Measurements from ENCODE around the gene FKBP15.

DNA sequence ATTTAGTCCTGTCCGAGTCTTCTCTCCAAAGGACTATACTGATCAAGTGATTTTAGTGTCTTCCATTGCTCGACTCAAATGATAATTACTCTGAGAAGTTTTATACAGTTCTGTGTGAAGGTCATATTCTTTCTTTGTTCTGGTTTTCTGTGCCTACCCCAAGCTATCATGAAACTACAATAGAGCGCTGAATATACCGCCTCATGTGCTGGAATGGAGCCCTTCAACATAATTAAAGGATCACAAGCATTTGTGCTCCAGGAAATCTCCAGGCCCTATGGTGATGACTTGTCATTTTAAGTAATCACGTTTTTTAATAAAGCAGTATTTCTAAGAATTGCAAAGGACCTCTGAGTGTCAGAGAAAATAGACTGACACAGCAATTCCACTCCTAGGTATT lies 81.1 kb downstream of the FKBP15 start:
- TF ChIP-seq CTCF (optimal IDR thresholded peaks at IDR 0.05 in 1 of 3, IDR thresholded peaks at IDR 0.05 in 1 of 3, conservative IDR thresholded peaks at IDR 0.05 in 1 of 3; ENCODE audit: extremely low read depth in 1 of 3, insufficient read depth in 2 of 3, low read length in 3 of 3): no peak
- no peak for TF ChIP-seq EZH2 (IDR thresholded peaks at IDR 0.05; ENCODE audit: low read length)
